ENCODE results near the gene NRAS. TPM values are rescaled to one million over a fixed set of nuclear protein-coding genes. Genes with fewer than 3 reads are reported as not detected.
"Not testable (repeated sequence)": the region's sequence is repeated elsewhere in the genome, so short reads cannot be mapped to it uniquely, and the experiment has no call there.

NRAS gene
- total RNA-seq: 58.6 and 58.9 TPM in 2 replicates

DNA sequence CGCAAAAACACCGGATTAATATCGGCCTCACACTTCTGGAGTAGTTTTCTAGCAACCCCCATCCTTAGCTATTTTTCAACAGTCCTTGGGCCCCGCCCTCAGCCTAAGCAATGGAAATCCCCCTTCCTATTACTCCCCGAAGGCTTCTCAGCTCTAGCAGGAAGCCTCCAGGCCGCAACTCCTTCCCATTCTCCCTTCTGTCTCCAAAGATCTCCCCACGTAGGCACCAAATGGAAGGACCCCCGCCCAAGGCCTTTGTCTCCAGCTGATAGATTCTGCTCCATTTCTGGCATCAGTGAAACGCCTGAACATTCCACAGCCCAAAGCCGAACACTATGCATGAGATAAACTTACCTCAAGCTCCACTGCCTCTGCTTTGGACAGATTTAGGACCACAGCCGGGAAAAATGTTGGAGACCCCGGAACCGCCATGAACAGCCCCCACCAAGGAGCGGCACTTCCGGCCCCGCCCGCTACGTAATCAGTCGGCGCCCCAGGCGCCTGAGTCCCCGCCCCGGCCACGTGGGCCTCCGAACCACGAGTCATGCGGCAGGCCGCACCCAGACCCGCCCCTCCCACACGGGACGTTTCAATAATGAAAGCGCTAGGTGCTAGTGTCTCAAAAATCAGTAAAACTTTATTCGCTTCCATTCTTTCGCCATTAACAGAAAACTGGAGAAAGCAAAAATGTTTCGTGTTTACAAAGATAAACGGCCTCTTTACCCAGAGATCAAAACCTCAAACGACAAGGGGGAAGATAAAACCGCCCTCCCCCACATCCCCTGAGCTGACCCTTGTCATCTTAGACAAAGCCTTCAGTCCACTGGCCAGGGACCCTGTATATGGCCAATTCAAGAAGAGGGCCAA lies at the start of gene NRAS:
Gene NRAS, minus strand, starts transcription at position 468 of the 867 bp plus-strand sequence. CDS start 611 bp downstream, outside the sequence.
- DNase-seq (ENCODE audit: low read depth in 2 of 2): peak; percentile 94 to 96

- DNase-seq (ENCODE audit: low read depth in 2 of 2): no peak
Observed at GRCh38 chr1:114764689-114765088, 48.1 kb upstream of the NRAS start.

DNA sequence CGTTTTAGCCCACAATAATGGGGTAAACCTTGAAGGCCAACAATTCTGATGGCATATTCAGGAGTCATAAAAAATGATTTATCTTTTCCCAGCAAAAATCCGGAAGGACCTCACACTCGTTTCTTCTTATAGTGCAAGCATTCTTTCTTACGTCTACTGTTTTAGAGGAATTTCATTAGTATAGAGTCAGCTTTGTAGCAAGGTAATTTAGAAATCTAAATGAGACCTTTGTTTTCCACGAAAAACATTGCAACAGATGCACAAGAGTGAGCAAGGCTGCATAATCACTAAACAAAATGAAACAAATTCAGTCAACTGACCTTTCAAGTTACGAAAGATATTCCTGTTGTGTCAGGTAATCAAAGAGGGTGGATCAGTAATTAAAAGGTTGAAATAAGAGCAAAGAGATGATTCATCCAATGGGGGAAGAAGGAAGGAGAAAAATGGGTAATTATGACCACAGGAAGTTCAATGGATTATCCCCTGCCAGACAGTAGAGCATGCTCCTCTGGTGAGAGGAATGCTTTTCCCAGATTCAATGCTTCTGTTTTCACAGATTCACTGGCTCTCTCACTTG lies 41.8 kb upstream of the NRAS start:
- DNase-seq (ENCODE audit: low read depth in 2 of 2): peak; percentile 21 to 41

DNA sequence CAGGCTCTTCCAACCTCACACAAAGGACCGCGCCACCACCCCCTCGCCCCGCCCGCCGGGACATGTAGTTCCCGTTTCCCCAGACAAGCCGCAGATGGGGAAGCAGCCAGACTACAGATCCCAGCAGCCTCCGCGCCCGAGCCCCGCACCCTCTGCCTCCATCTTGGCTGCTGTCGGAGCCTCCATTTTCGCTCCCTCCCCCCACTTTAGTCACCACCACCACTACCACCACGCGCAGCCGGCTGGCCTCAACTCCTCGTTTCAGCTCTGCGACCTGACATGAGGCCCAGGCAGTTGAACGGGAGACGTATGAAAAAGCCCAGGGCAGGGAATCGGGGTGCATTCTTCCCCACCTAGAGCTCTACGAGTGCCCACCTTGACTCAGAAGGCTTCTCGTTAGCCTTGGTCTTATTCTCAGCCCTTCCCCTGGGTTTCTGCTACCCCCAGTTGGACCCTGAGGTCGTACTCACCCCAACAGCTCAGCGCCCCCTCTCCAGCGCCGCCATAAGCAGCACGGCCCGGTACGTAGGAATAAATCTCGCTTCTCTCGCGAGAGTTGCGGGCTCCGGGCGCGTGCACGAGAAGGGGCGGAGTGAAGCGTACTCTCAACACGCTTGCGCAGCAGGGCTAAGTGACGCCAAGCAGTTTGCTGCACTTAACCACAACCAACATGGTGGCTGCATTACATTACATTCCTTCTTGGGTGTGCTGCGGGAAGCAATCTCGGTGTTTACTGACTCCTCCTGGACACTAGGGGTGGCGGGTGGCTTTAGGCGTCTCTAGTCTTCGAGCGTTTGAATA lies 41.1 kb upstream of the NRAS start, which contains the start of gene CSDE1:
Gene CSDE1, minus strand, starts transcription at position 530 of the 801 bp plus-strand sequence. CDS start 18,094 bp downstream, outside the sequence.
- peak; percentile 99 for DNase-seq (ENCODE audit: low read depth in 2 of 2)

DNA sequence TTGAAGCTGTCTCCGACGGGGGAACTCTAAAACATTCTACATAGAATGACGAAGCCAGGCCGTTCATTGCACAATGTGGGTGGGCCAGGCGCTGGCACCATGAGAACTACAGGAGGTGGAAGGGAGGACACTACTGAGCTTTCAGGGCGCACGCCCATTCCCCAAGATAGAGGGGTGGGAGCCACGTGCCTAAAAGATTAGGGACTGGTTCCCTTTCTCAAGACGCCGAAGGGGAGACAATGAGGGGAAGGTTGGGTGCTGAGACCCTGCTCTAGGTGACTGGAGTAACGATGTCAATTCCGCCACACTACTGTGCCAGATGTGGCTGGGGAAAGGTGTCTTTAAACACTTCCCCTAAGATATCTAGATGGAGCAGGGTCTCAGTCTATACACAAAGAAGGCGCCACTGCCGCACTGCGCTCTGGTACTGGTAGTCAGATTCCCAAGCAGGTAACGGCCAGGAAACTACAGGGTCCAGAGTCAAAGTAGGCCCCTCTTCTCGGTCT lies 40.4 kb upstream of the NRAS start:
- DNase-seq (ENCODE audit: low read depth in 2 of 2): peak; percentile 31 to 53

DNA sequence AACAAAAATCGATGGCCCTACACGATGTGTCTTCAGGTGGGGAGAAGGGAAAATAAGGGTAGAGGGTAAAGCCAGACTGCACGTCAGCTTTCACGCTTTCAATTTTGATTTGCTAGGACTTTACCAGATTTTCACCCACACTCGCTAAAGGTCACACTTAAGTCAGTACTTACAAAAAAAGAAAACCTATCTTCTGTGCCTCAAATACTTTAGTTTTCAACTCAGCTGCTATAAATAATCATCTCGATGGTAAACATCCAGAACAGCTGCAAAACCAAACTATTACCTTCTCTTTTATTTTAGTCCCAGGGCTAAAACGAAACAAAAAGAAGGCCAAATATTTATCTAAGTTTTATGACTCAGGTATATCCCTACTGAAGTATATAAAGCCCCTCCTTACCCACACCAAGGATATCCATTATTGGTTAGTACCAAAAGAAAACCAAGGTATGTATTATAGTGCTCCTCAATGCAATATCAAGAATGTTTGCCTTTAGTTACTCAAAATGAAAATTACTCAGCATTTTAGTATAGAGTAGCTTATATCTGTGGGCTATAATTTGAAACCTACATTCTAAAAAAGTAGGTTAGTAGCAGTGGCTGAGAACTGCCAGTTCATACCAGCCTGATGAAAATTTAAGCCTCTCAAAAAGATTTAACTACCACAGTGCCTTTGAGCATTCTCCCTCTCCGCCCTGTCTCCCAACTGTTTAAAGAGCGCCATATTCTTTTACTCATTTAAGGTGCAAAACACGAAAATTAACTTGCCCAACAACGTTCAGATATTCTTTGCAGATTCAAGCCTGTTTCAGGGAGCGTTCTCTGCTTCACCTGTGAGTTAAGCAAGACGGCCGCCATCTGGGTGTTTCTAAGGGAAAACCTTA lies 39.7 kb upstream of the NRAS start:
- DNase-seq (ENCODE audit: low read depth in 2 of 2): peak; percentile 7 to 12

GRCh38 chr1:114755006-114755931 lies 38.7 kb upstream of the NRAS start:
- DNase-seq (ENCODE audit: low read depth in 2 of 2): no peak

- not testable (repeated sequence) for DNase-seq (ENCODE audit: low read depth in 2 of 2)
Observed at GRCh38 chr1:114753702-114754101, 37.1 kb upstream of the NRAS start.

DNA sequence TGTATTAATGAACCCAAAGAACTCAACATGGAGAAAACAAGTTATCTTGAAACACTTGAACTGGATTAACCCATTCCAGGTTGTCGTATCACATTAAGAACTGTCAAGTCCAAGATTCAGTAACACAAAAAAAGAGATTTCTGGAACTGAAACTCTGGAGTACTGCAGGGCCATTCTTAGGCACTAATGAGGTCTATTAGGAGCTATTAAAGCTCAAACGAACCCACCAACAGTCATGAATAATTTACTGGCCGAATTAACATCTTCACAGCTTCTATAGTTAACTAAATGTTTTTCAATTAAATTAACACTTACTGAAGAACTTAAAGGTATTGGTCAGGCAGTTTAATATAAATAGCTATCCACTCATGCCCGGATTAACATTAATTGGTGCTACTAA lies 36.6 kb upstream of the NRAS start:
- DNase-seq (ENCODE audit: low read depth in 2 of 2): no peak

DNA sequence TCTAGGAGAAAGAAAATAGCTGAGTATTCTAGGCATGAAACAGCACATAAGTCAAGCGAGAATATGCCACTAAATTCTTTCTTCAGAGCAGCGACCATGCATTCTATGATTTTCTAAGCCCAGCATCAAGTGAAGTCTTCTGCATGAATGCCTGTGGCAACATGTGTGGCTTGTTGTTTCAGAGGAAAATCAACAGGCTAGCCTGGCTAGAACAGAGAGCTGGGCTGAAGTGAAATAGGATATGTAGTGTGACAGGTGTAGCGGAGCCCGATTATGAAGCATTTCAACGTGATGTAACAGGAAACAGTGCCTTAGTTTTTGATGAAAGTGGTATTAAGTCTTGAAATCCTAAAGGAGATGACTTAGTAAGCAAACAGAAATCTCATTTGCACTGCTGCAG lies 34.2 kb upstream of the NRAS start:
- peak in 1 of 2 donors; percentile 4 for DNase-seq (ENCODE audit: low read depth in 2 of 2)

- no peak for DNase-seq (ENCODE audit: low read depth in 2 of 2)
Observed at GRCh38 chr1:114749835-114750234, 33.3 kb upstream of the NRAS start.

DNA sequence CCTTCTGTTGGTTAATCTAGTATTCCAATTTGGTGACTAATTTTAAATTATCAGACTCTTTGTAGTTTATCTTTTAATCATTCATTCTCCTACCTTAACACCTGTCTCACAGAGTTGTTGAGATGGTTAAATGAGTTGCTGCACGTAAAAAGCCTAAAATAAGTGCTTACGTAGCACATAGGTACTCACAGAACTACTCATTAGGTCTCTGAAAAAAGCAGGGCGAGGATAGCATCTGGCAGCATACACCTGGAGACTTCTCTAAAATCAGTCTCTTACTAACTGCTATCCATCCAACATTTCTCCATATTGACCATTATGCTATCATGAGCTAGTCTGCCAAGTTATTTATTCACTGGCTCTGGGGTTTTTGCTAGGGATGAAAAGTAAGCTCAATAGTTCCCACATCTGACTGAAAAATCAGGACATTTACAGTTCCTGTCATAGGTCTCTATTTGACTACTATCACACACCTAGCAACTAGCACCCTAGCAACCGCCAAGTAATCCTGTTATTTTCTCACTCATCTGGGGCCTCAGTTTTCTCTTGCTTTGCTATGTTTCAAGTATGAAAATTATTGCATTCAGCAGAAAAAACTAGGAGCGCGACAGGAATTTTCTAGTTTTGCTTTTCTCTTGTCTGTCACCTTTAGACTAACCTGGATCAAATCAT lies 30.0 kb upstream of the NRAS start:
- DNase-seq (ENCODE audit: low read depth in 2 of 2): no peak

GRCh38 chr1:114745291-114745690 lies 28.7 kb upstream of the NRAS start:
- DNase-seq (ENCODE audit: low read depth in 2 of 2): peak; percentile 11 to 16

DNA sequence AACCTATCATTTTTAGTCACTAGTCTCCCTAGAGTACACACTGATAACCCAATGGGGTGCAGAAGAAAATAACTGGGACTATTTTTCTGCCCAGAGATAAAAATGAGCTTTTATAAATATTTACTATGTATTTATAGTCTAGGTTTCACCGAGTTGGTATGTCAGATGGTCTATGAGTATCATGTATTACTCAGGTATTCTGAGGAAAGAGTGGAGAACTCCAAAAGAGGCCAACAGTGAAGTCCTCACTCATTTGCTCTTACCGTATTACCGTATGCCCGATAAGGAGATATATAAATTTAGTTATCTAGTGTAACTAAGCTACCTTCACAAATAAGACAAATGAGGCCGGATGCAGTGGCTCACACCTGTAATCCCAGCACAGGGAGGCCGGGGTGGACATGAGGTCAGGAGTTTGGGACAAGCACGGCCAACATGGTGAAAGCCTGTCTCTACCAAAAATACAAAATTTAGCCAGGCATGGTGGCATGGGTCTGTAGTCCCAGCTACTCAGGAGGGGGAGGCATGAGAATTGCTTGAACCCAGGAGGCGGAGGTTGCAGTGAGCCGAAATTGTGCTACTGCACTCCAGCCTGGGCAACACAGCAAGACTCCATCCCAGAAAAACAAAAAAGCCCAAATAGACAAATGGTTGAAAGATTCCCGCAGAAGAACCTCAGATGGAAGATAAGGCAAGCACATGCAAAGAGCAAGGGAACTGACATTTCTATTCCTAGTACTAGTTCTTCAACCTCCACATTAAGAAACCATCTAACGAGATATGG lies 25.6 kb upstream of the NRAS start:
- no peak for DNase-seq (ENCODE audit: low read depth in 2 of 2)

DNA sequence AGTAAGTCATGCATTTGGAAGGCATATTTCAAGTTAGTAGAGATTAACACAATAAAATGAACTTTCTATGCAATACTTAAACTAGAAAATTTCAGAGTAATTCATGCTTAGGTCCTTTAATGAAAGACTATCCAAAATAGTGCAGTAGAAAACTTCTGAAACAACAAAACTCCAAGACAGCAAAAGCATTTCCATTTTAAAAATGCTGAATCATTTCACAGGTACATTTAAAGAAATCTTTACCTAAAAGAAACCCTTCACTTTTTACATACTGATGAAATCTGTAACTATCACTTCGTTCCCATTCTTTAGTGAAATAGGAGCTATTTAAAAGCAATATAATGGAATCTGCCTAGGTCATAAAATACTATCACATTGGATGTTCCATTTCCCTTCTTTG lies 23.8 kb upstream of the NRAS start:
- no peak for DNase-seq (ENCODE audit: low read depth in 2 of 2)

GRCh38 chr1:114737314-114737849 lies 20.8 kb upstream of the NRAS start:
- no peak for DNase-seq (ENCODE audit: low read depth in 2 of 2)

DNA sequence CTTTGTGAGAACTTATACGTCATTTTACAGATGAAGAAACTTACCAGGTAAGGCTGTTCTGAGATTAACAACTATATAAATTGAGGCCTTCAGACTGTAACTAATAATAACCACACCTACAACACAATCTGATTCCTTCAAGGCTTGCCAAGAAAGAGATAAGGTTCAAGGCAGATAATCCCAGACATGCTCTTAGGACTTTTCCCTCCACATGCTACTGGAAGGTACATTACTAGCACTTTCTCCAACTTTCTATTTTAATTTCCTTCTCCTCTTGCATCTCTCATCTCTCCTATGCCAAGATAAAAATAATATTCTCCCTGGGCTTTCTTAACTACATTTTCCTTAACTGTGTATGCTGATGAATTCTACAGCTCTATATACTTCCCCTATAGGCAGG lies 18.9 kb upstream of the NRAS start:
- no peak for DNase-seq (ENCODE audit: low read depth in 2 of 2)

GRCh38 chr1:114729782-114730181 lies 13.2 kb upstream of the NRAS start:
- peak in 1 of 2 donors; percentile 18 for DNase-seq (ENCODE audit: low read depth in 2 of 2)

Data from lung microvascular endothelial cell (primary cell).